ENCODE results near the gene CAVIN1. TPM values are rescaled to one million over a fixed set of nuclear protein-coding genes. Genes with fewer than 3 reads are reported as not detected.
A peak's percentile ranks its signal among the peaks of the same experiment; 100 is the strongest.
"Not testable (repeated sequence)": the region's sequence is repeated elsewhere in the genome, so short reads cannot be mapped to it uniquely, and the experiment has no call there.

The CAVIN1 gene
- total RNA-seq, 5 donors from 2014 or later (not counting 1 experiment from before 2014, with no cell fraction given): 0.83 to 2.3 (median 2.1) TPM

DNA sequence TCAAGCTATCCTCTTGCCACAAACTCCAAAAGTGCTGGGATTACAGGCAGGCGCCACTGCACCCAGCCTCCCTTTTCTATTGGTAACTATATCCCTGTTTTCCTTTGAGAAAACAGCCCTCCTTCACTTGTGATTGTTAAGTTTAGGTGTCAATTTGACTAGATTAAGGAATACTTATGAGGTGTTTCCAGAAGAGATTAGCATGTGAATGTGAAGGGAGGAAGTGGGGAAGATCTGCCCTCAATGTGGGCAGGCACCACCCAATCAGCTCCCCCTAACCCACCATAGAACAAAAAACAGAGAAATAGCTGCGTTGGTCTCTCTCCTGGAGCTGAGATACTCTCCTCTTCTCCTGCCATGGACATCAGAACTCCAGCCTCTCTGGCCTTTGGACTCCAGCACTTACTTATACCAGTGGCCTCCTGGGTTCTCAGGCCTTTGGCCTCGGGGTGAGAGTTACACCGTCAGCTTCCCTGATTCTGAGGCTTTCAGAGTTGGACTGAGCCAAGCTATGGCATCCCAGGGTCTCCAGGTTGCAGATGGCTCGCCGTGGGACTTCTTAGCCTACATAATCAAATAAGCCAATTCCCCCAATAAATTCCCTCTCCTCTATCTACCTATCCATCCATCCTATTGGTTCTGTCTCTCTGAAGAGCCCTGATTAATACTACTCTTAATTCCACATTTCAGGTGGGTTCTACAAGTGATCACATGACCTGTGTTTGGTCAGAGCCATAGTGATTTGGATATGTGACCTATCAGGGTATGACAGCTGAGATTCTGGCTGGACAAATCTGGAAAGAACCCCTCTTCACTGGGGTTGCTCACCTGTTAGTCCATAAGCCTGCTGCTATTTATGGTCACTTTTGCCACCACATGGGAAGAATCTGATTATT lies 22.9 kb downstream of the CAVIN1 start:
- peaks cover 0 to 4% of the 10 kb centered on the region in 2 donors for H3K27me3 Mint-ChIP-seq
- ATAC-seq (replicated peaks in 1 of 4): peak; percentile 55 to 79 (median 67)
- H3K36me3 Mint-ChIP-seq: no peaks in the 10 kb centered on the region
- WGBS (ENCODE audit: insufficient coverage): 59% methylated on average over 3 of the region's 6 CpGs
- no peaks in the 10 kb centered on the region for H3K9me3 ChIP-seq
- POLR2A ChIA-PET: interaction anchor here in 1 of 2 donors (0.5 kb wide), 1 partner anchor 58 kb away, joined by 7 read pairs; no protein-coding TSS in a partner anchor
- H3K27ac Mint-ChIP-seq: peak overlapping the region; percentile 11 to 59
- no peak overlapping the region for H3K27ac ChIP-seq (ENCODE audit: low read length)
- peaks cover 10 to 16% (median 10%) of the 10 kb centered on the region in 3 donors for H3K4me1 Mint-ChIP-seq
- H3K36me3 ChIP-seq (ENCODE audit: control insufficient read depth in 2 of 2, extremely low read depth in 1 of 2, insufficient read depth in 1 of 2, low read length in 1 of 2): no peaks in the 10 kb centered on the region
- H3K9me3 Mint-ChIP-seq: no peaks in the 10 kb centered on the region
- CTCF ChIA-PET: interaction anchor here in 1 of 2 donors (0.6 to 1.2 kb wide), 3 partner anchors 12 to 117 kb away, joined by 3 to 5 read pairs (median 4); partner anchors contain the start of gene STAT3
- peak overlapping the region in 1 of 3 donors; percentile 28 for H3K4me3 Mint-ChIP-seq
- DNase-seq: no peak
- H3K4me1 ChIP-seq (ENCODE audit: control insufficient read depth in 1 of 2, extremely low read depth in 1 of 2, insufficient read depth in 2 of 2, low read length in 2 of 2): peaks cover 8 to 15% of the 10 kb centered on the region in 2 experiments
- no peak overlapping the region for H3K4me3 ChIP-seq (ENCODE audit: control insufficient read depth in 1 of 2, extremely low read depth in 1 of 2, low read length in 1 of 2)
- H3K27me3 ChIP-seq (replicated peaks in 1 of 2; ENCODE audit: control insufficient read depth in 2 of 2, extremely low read depth in 1 of 2, insufficient read depth in 2 of 2, low read length in 1 of 2): peaks cover 0 to 17% of the 10 kb centered on the region in 2 experiments

DNA sequence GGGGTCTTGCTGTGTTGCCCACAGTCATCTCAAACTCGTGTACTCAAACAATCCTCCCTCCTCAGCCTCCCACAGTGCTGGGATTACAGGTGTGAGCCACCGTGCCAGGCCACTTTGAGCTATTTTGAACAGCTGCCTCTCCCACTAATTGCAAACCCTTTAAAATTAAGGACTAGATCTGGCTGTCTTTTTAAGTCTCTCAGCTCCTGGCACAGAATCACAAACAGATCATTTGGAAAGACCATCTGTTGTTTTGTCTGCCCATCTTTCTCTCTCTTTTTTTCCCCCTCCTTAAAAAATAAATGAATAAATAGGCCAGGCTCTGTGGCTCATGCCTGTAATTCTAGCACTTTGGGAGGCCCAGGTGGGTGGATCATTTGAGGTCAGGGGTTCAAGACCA lies 23.9 kb downstream of the CAVIN1 start:
- no peak for DNase-seq
- no peaks in the 10 kb centered on the region for H3K9me3 Mint-ChIP-seq
- H3K36me3 ChIP-seq (ENCODE audit: control insufficient read depth in 2 of 2, extremely low read depth in 1 of 2, insufficient read depth in 1 of 2, low read length in 1 of 2): no peaks in the 10 kb centered on the region
- POLR2A ChIA-PET: interaction anchor here in 1 of 2 donors (0.5 to 0.6 kb wide), 2 partner anchors 120 to 338 kb away, joined by 3 to 4 read pairs; no protein-coding TSS in a partner anchor
- no peak overlapping the region for H3K4me3 ChIP-seq (ENCODE audit: control insufficient read depth in 1 of 2, extremely low read depth in 1 of 2, low read length in 1 of 2)
- CTCF ChIA-PET: interaction anchor here in 1 of 2 donors (0.6 kb wide), 2 partner anchors 94 to 544 kb away, joined by 3 read pairs; no protein-coding TSS in a partner anchor
- peaks cover 0 to 10% of the 10 kb centered on the region in 2 experiments for H3K27me3 ChIP-seq (replicated peaks in 1 of 2; ENCODE audit: control insufficient read depth in 2 of 2, extremely low read depth in 1 of 2, insufficient read depth in 2 of 2, low read length in 1 of 2)
- H3K36me3 Mint-ChIP-seq: no peaks in the 10 kb centered on the region
- no peak overlapping the region for H3K27ac ChIP-seq (ENCODE audit: low read length)
- peaks cover 8 to 15% of the 10 kb centered on the region in 2 experiments for H3K4me1 ChIP-seq (ENCODE audit: control insufficient read depth in 1 of 2, extremely low read depth in 1 of 2, insufficient read depth in 2 of 2, low read length in 2 of 2)
- peaks cover 10 to 16% (median 11%) of the 10 kb centered on the region in 3 donors for H3K4me1 Mint-ChIP-seq
- no peak overlapping the region for H3K27ac Mint-ChIP-seq
- no peaks in the 10 kb centered on the region for H3K9me3 ChIP-seq
- no peak for ATAC-seq (replicated peaks in 1 of 4)
- H3K4me3 Mint-ChIP-seq: no peak overlapping the region
- WGBS (ENCODE audit: insufficient coverage): no CpG with 5 or more reads among the region's 2 CpGs
- peaks cover 0 to 4% of the 10 kb centered on the region in 2 donors for H3K27me3 Mint-ChIP-seq

DNA sequence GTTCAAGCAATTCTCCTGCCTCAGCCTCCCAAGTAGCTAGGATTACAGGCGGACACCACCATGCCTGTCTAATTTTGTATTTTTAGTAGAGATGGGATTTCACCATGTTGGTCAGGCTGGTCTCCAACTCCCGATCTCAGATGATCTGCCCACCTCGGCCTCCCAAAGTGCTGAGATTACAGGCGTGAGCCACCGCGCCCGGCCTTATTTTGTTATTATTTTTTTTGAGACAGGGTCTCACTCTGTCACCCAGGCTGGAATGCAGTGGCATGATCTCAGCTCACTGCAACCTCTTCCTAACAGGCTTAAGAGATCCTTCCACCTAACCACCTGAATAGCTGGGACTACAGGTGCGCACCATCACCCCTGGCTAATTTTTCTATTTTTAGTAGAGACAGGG lies 27.5 kb downstream of the CAVIN1 start:
- H3K4me1 ChIP-seq (ENCODE audit: control insufficient read depth in 1 of 2, extremely low read depth in 1 of 2, insufficient read depth in 2 of 2, low read length in 2 of 2): peaks cover 6 to 15% of the 10 kb centered on the region in 2 experiments
- CTCF ChIA-PET; H3K9me3 Mint-ChIP-seq; H3K27me3 Mint-ChIP-seq; ATAC-seq (replicated peaks in 1 of 4); H3K27me3 ChIP-seq (replicated peaks in 1 of 2; ENCODE audit: control insufficient read depth in 2 of 2, extremely low read depth in 1 of 2, insufficient read depth in 2 of 2, low read length in 1 of 2); H3K4me3 ChIP-seq (ENCODE audit: control insufficient read depth in 1 of 2, extremely low read depth in 1 of 2, low read length in 1 of 2); H3K4me3 Mint-ChIP-seq; H3K36me3 Mint-ChIP-seq; DNase-seq; H3K27ac Mint-ChIP-seq; H3K36me3 ChIP-seq (ENCODE audit: control insufficient read depth in 2 of 2, extremely low read depth in 1 of 2, insufficient read depth in 1 of 2, low read length in 1 of 2); H3K9me3 ChIP-seq; H3K27ac ChIP-seq (ENCODE audit: low read length); POLR2A ChIA-PET: not testable (repeated sequence)
- H3K4me1 Mint-ChIP-seq: peaks cover 10 to 17% (median 13%) of the 10 kb centered on the region in 3 donors
- WGBS (ENCODE audit: insufficient coverage): 100% methylated on average over 2 of the region's 8 CpGs

DNA sequence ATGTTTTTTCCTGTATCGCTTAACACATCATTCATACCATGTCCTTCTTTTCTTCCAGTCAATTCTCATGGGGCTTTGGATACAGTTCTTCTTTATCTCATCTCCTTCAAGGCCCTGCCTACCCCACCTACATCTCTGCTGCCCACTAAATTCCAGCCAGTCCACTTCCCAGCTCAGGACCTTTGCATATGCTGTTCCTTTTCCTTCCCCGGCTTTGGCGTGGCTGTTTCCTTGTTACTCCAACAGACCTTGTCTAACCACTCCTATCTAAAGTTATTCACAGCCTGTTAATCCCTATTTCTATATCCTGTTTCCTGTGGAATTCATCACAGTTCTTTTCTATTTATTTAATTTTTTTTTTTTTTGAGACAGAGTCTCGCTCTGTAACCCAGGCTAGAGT lies 28.2 kb downstream of the CAVIN1 start:
- Histone ChIP-seq H3K9me3 (no peaks in the 10 kb centered on the region), H3K4me1 (ENCODE audit: control insufficient read depth in 1 of 2, extremely low read depth in 1 of 2, insufficient read depth in 2 of 2, low read length in 2 of 2) (peaks cover 2 to 8% of the 10 kb centered on the region in 2 experiments), H3K4me3 (ENCODE audit: control insufficient read depth in 1 of 2, extremely low read depth in 1 of 2, low read length in 1 of 2) (no peak overlapping the region), H3K27ac (ENCODE audit: low read length) (no peak overlapping the region), H3K36me3 (ENCODE audit: control insufficient read depth in 2 of 2, extremely low read depth in 1 of 2, insufficient read depth in 1 of 2, low read length in 1 of 2) (no peaks in the 10 kb centered on the region), H3K27me3 (replicated peaks in 1 of 2; ENCODE audit: control insufficient read depth in 2 of 2, extremely low read depth in 1 of 2, insufficient read depth in 2 of 2, low read length in 1 of 2) (no peaks in the 10 kb centered on the region)
- ATAC-seq (replicated peaks in 1 of 4): no peak
- Mint-ChIP-seq H3K4me3 (no peak overlapping the region), H3K36me3 (no peaks in the 10 kb centered on the region), H3K27ac (no peak overlapping the region), H3K27me3 (no peaks in the 10 kb centered on the region), H3K4me1 (peaks cover 5 to 17% (median 13%) of the 10 kb centered on the region in 3 donors), H3K9me3 (no peaks in the 10 kb centered on the region)
- CTCF ChIA-PET: no interaction called here
- DNase-seq: no peak
- POLR2A ChIA-PET: interaction anchor here in 1 of 2 donors (0.6 kb wide), 1 partner anchor 64 kb away, joined by 4 read pairs; no protein-coding TSS in a partner anchor
- 100% methylated on average over 2 of the region's 4 CpGs for WGBS (ENCODE audit: insufficient coverage)

DNA sequence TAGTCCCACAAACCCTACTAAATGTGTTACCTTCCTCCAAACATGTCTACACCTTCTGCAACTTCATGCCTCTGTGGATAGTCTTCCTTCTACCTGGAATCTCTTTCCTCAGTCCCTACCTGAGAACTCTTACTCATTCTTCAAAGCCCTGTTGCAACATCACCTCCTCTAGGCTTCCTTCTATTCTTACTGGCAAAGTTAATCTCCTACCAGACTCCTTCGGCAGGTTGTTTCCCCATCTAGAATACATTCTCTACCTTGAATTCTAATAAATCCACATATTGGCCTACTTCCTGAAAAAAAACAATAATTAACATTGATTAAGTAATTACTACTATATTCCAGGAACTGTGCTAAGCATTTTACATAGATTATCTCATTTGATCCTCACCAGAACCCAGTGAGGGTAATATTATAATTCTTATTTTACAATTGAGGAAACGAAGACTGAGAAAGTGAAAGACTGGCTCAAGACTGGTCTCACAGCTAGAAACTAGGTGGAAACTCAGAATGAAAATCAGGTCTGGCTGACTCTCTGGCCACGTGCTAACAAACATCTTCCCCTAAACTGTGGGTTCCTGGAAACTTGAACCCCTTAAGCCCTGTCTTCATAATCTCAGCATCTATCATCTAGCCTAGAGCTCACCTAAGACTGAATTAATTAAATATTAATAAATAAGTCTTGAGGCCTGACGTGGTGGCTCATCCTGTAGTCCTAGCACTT lies 30.2 kb downstream of the CAVIN1 start:
- Histone ChIP-seq H3K4me3 (ENCODE audit: control insufficient read depth in 1 of 2, extremely low read depth in 1 of 2, low read length in 1 of 2) (no peak overlapping the region), H3K27ac (ENCODE audit: low read length) (no peak overlapping the region), H3K4me1 (ENCODE audit: control insufficient read depth in 1 of 2, extremely low read depth in 1 of 2, insufficient read depth in 2 of 2, low read length in 2 of 2) (peaks cover 4 to 6% of the 10 kb centered on the region in 2 experiments), H3K9me3 (no peaks in the 10 kb centered on the region), H3K36me3 (ENCODE audit: control insufficient read depth in 2 of 2, extremely low read depth in 1 of 2, insufficient read depth in 1 of 2, low read length in 1 of 2) (no peaks in the 10 kb centered on the region), H3K27me3 (replicated peaks in 1 of 2; ENCODE audit: control insufficient read depth in 2 of 2, extremely low read depth in 1 of 2, insufficient read depth in 2 of 2, low read length in 1 of 2) (no peaks in the 10 kb centered on the region)
- no peak for DNase-seq
- no peak overlapping the region for H3K4me3 Mint-ChIP-seq
- no peaks in the 10 kb centered on the region for H3K36me3 Mint-ChIP-seq
- no peaks in the 10 kb centered on the region for H3K27me3 Mint-ChIP-seq
- WGBS (ENCODE audit: insufficient coverage): 83% methylated on average over 1 of the region's 4 CpGs
- H3K4me1 Mint-ChIP-seq: peaks cover 13 to 20% (median 19%) of the 10 kb centered on the region in 3 donors
- no peak for ATAC-seq (replicated peaks in 1 of 4)
- POLR2A ChIA-PET: interaction anchor here in 1 of 2 donors (0.6 kb wide), 1 partner anchor 61 kb away, joined by 4 read pairs; no protein-coding TSS in a partner anchor
- CTCF ChIA-PET: interaction anchor here in 1 of 2 donors (0.9 kb wide), 1 partner anchor 62 kb away, joined by 3 read pairs; no protein-coding TSS in a partner anchor
- H3K9me3 Mint-ChIP-seq: no peaks in the 10 kb centered on the region
- peak overlapping the region; percentile 13 to 34 for H3K27ac Mint-ChIP-seq

DNA sequence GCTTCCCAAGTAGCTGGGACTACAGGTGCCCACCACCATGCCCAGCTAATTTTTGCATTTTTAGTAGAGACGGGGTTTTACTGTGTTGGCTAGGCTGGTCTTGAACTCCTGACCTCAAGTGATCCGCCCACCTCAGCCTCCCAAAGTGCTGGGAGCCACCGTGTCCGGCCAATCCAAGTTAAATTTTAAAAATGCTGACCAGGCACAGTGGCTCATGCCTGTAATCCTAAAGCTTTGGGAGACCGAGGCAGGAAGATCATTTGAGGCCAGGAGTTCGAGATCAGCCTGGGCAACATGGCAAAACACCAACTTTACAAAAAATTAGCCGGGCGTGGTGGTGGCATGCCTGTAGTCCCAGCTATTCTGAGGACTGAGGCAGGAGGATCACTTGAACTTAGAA lies 31.6 kb downstream of the CAVIN1 start:
- H3K9me3 ChIP-seq; H3K36me3 Mint-ChIP-seq; DNase-seq; H3K4me3 Mint-ChIP-seq; POLR2A ChIA-PET; H3K36me3 ChIP-seq (ENCODE audit: control insufficient read depth in 2 of 2, extremely low read depth in 1 of 2, insufficient read depth in 1 of 2, low read length in 1 of 2); H3K27me3 ChIP-seq (replicated peaks in 1 of 2; ENCODE audit: control insufficient read depth in 2 of 2, extremely low read depth in 1 of 2, insufficient read depth in 2 of 2, low read length in 1 of 2); H3K27ac ChIP-seq (ENCODE audit: low read length); H3K27me3 Mint-ChIP-seq; H3K4me3 ChIP-seq (ENCODE audit: control insufficient read depth in 1 of 2, extremely low read depth in 1 of 2, low read length in 1 of 2); ATAC-seq (replicated peaks in 1 of 4); H3K27ac Mint-ChIP-seq; H3K9me3 Mint-ChIP-seq: not testable (repeated sequence)
- peaks cover 24 to 31% (median 31%) of the 10 kb centered on the region in 3 donors for H3K4me1 Mint-ChIP-seq
- CTCF ChIA-PET: interaction anchor here in 1 of 2 donors (0.5 kb wide), 1 partner anchor 21 kb away, joined by 3 read pairs; no protein-coding TSS in a partner anchor
- peaks cover 8 to 10% of the 10 kb centered on the region in 2 experiments for H3K4me1 ChIP-seq (ENCODE audit: control insufficient read depth in 1 of 2, extremely low read depth in 1 of 2, insufficient read depth in 2 of 2, low read length in 2 of 2)
- WGBS (ENCODE audit: insufficient coverage): 100% methylated on average over 3 of the region's 8 CpGs
